ENCODE results near the gene MAML3. TPM values are rescaled to one million over a fixed set of nuclear protein-coding genes. Genes with fewer than 3 reads are reported as not detected.

MAML3 gene
- total RNA-seq, 1 donor from 2014 or later: 8.1 TPM

DNA sequence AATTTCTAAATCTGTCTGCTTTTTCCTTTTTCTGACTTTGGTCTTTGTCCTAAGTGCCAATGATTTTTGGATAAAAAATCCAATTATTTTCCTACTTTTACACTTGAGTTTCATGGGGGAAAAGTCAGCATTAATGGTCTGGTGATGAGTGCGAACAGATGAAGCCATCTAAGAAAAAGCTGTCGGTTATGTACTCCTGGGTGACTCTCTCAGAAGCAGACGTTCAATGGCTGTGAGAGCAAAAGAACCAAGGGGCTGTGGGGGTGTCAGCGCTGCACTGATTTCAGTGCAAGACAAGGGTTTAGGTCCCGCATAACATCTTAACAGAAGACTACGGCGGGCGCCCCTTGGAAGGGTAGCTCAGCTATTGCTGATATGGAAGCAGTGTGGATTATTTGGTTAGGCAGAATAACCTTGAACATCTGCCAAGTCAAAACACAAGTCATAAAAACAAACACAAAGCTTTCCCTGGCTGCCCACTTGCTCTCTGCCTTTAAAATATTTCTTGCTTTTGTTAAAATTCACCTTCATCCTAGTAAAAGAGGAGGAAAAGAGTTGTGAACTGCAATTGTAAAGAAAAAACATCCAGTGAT is 240.5 kb downstream of the MAML3 start:
- Mint-ChIP-seq H3K4me3 (ENCODE audit: unreplicated experiment) (no peak overlapping the region), H3K9me3 (ENCODE audit: unreplicated experiment) (no peaks in the 10 kb centered on the region), H3K36me3 (ENCODE audit: low read depth, unreplicated experiment) (no peaks in the 10 kb centered on the region), H3K27me3 (ENCODE audit: low read depth, unreplicated experiment) (no peaks in the 10 kb centered on the region), H3K27ac (ENCODE audit: unreplicated experiment) (no peak overlapping the region), H3K4me1 (ENCODE audit: low read depth, unreplicated experiment) (peaks cover 24% of the 10 kb centered on the region)
- H3K27ac ChIP-seq (ENCODE audit: low read depth, low read length): no peak overlapping the region
- FAIRE-seq: no peak
- H3K4me1 ChIP-seq (ENCODE audit: insufficient read depth, low read length): peaks cover 7% of the 10 kb centered on the region
- no peaks in the 10 kb centered on the region for H4K20me1 ChIP-seq (ENCODE audit: insufficient read depth, low read length)
- H3K27me3 ChIP-seq (ENCODE audit: insufficient read depth, low read length): no peaks in the 10 kb centered on the region
- no peak overlapping the region for H3K4me3 ChIP-seq (ENCODE audit: insufficient read depth, low read depth, low read length)
- no peaks in the 10 kb centered on the region for H3K36me3 ChIP-seq (ENCODE audit: insufficient read depth, low read length)
- no peak overlapping the region for H3K9ac ChIP-seq (ENCODE audit: low read length)
- peak overlapping the region; percentile 47 for H3K4me2 ChIP-seq (ENCODE audit: low read length)
- H2AFZ ChIP-seq (ENCODE audit: low read depth, low read length): no peak overlapping the region
- TF ChIP-seq, protein P1, sequence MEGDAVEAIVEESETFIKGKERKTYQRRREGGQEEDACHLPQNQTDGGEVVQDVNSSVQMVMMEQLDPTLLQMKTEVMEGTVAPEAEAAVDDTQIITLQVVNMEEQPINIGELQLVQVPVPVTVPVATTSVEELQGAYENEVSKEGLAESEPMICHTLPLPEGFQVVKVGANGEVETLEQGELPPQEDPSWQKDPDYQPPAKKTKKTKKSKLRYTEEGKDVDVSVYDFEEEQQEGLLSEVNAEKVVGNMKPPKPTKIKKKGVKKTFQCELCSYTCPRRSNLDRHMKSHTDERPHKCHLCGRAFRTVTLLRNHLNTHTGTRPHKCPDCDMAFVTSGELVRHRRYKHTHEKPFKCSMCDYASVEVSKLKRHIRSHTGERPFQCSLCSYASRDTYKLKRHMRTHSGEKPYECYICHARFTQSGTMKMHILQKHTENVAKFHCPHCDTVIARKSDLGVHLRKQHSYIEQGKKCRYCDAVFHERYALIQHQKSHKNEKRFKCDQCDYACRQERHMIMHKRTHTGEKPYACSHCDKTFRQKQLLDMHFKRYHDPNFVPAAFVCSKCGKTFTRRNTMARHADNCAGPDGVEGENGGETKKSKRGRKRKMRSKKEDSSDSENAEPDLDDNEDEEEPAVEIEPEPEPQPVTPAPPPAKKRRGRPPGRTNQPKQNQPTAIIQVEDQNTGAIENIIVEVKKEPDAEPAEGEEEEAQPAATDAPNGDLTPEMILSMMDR (IDR thresholded peaks at IDR 0.05; ENCODE audit: insufficient read depth, low read depth, low read length): no peak
- TF ChIP-seq EZH2 (IDR thresholded peaks at IDR 0.05; ENCODE audit: insufficient read depth, low read length): no peak
- no peaks in the 10 kb centered on the region for H3K79me2 ChIP-seq (ENCODE audit: insufficient read depth, low read length)
- peak; percentile 36 for DNase-seq (ENCODE audit: low read depth)
- H3K9me3 ChIP-seq (ENCODE audit: insufficient read depth, low read depth, low read length): no peaks in the 10 kb centered on the region

DNA sequence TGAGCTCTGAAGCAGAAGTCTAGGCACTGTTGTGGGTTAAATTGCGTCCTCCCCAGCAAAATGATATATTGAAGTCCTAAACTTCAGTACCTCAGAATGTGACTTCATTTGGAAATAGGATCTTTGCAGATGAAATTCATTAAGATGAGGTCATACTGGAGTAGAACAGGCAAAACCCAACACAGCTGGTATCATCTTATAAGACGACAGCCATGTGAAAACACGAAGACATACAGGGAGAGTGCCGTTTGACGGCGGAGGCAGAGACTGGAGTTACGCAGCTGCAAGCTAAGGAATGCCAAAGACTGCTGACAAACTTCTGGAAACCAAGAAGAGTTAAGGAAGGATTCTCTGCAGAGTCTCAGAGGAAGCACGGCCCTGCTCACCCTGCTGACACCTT is 241.5 kb downstream of the MAML3 start:
- FAIRE-seq (no peak), DNase-seq (ENCODE audit: low read depth) (no peak)
- Histone ChIP-seq H3K4me2 (ENCODE audit: low read length) (no peak overlapping the region), H2AFZ (ENCODE audit: low read depth, low read length) (no peak overlapping the region), H3K4me1 (ENCODE audit: insufficient read depth, low read length) (peaks cover 7% of the 10 kb centered on the region), H3K9me3 (ENCODE audit: insufficient read depth, low read depth, low read length) (no peaks in the 10 kb centered on the region), H3K9ac (ENCODE audit: low read length) (no peak overlapping the region), H3K4me3 (ENCODE audit: insufficient read depth, low read depth, low read length) (no peak overlapping the region), H4K20me1 (ENCODE audit: insufficient read depth, low read length) (no peaks in the 10 kb centered on the region), H3K79me2 (ENCODE audit: insufficient read depth, low read length) (no peaks in the 10 kb centered on the region), H3K36me3 (ENCODE audit: insufficient read depth, low read length) (no peaks in the 10 kb centered on the region), H3K27ac (ENCODE audit: low read depth, low read length) (no peak overlapping the region), H3K27me3 (ENCODE audit: insufficient read depth, low read length) (no peaks in the 10 kb centered on the region)
- Mint-ChIP-seq H3K9me3 (ENCODE audit: unreplicated experiment) (no peaks in the 10 kb centered on the region), H3K36me3 (ENCODE audit: low read depth, unreplicated experiment) (no peaks in the 10 kb centered on the region), H3K4me1 (ENCODE audit: low read depth, unreplicated experiment) (peaks cover 18% of the 10 kb centered on the region), H3K27me3 (ENCODE audit: low read depth, unreplicated experiment) (no peaks in the 10 kb centered on the region), H3K4me3 (ENCODE audit: unreplicated experiment) (no peak overlapping the region), H3K27ac (ENCODE audit: unreplicated experiment) (no peak overlapping the region)
- TF ChIP-seq, protein P1 (IDR thresholded peaks at IDR 0.05; ENCODE audit: insufficient read depth, low read depth, low read length): no peak

DNA sequence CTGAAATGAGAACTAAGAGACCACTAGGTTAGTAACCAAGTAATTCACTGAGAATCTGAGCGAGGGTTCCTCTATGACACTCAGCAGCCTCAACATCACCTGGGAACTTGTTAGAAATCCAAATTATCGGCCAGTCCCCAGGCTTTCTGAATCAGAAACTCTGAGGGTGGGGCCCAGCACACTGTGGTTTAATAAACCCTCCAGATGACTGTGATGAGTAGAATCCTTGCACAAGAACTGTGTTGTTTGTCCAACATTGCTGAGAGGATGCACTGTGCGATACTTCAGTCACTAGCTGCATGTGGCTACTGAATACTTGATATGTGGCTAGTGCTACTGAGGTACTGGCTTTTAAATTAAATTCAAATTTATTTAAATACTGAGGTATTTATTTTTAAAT is 243.9 kb downstream of the MAML3 start:
- H3K79me2 ChIP-seq (ENCODE audit: insufficient read depth, low read length): no peaks in the 10 kb centered on the region
- TF ChIP-seq, protein P1 (IDR thresholded peaks at IDR 0.05; ENCODE audit: insufficient read depth, low read depth, low read length): no peak
- no peak for TF ChIP-seq EZH2 (IDR thresholded peaks at IDR 0.05; ENCODE audit: insufficient read depth, low read length)
- Mint-ChIP-seq H3K4me1 (ENCODE audit: low read depth, unreplicated experiment) (peaks cover 15% of the 10 kb centered on the region), H3K4me3 (ENCODE audit: unreplicated experiment) (no peak overlapping the region), H3K27ac (ENCODE audit: unreplicated experiment) (no peak overlapping the region), H3K36me3 (ENCODE audit: low read depth, unreplicated experiment) (no peaks in the 10 kb centered on the region), H3K27me3 (ENCODE audit: low read depth, unreplicated experiment) (no peaks in the 10 kb centered on the region), H3K9me3 (ENCODE audit: unreplicated experiment) (no peaks in the 10 kb centered on the region)
- DNase-seq (ENCODE audit: low read depth) (no peak), FAIRE-seq (no peak)
- no peak overlapping the region for H3K4me3 ChIP-seq (ENCODE audit: insufficient read depth, low read depth, low read length)
- no peak overlapping the region for H3K27ac ChIP-seq (ENCODE audit: low read depth, low read length)
- H3K4me2 ChIP-seq (ENCODE audit: low read length): no peak overlapping the region
- H3K9me3 ChIP-seq (ENCODE audit: insufficient read depth, low read depth, low read length): no peaks in the 10 kb centered on the region
- no peaks in the 10 kb centered on the region for H3K27me3 ChIP-seq (ENCODE audit: insufficient read depth, low read length)
- peaks cover 7% of the 10 kb centered on the region for H3K4me1 ChIP-seq (ENCODE audit: insufficient read depth, low read length)
- H3K36me3 ChIP-seq (ENCODE audit: insufficient read depth, low read length): no peaks in the 10 kb centered on the region
- H4K20me1 ChIP-seq (ENCODE audit: insufficient read depth, low read length): no peaks in the 10 kb centered on the region
- no peak overlapping the region for H2AFZ ChIP-seq (ENCODE audit: low read depth, low read length)
- H3K9ac ChIP-seq (ENCODE audit: low read length): no peak overlapping the region

Data from astrocyte (in vitro differentiated cells and primary cell).